Heart right ventricle (tissue), 16 donors: ENCODE results near the gene MASP1. TPM values are rescaled to one million over a fixed set of nuclear protein-coding genes. Genes with fewer than 3 reads are reported as not detected.

Source experiments
- ATAC-seq, 8 donors: fragments of 200-7000 bp; cut with Tn5 transposase; one replicate each; pipeline ENCODE4 v1.9.1; 2020; ENCODE audit warnings: mild to moderate bottlenecking in 8 of 8, moderate library complexity in 8 of 8, moderate number of reproducible peaks in 1 of 8
- DNase-seq, 2 donors: peaks; one replicate each; pipeline ENCODE4 v3.0.0-alpha.2; 2020
- H3K27ac ChIP-seq, 10 donors: fragments of 200-600 bp; sonication (generic) in 2 of 10; one replicate each; pipeline versions ENCODE4 v1.5.0 to v1.8.0; 2020 to 2022; ENCODE audit warnings: mild to moderate bottlenecking in 3 of 10
- H3K27me3 ChIP-seq, 7 donors: fragments of 200-600 bp; one replicate each; pipeline ENCODE4 v1.8.0; 2021 to 2022; ENCODE audit warnings: mild to moderate bottlenecking in 2 of 7
- H3K36me3 ChIP-seq, 9 donors: fragments of 200-600 bp; sonication (generic) in 1 of 9; one replicate each; pipeline versions ENCODE4 v1.5.0 to v1.8.0; 2020 to 2022; ENCODE audit warnings: mild to moderate bottlenecking in 2 of 9
- H3K4me1 ChIP-seq, 9 donors: fragments of 200-600 bp; sonication (generic) in 1 of 9; one replicate each; pipeline versions ENCODE4 v1.5.0 to v1.8.0; 2020 to 2022; ENCODE audit warnings: mild to moderate bottlenecking in 4 of 9
- H3K4me3 ChIP-seq, 10 donors: fragments of 200-600 bp; sonication (generic) in 2 of 10; one replicate each; pipeline versions ENCODE4 v1.5.0 to v1.8.0; 2020 to 2022; ENCODE audit warnings: mild to moderate bottlenecking in 7 of 10, moderate library complexity in 2 of 10
- H3K9me3 ChIP-seq, 11 donors: fragments of 200-600 bp in 10 of 11; sonication (generic) in 2 of 11; one replicate each; pipeline versions ENCODE4 v1.5.0 to v1.8.0; 2013 to 2022; ENCODE audit warnings: mild to moderate bottlenecking in 2 of 11, control low read depth in 1 of 11, moderate library complexity in 1 of 11
- CTCF ChIP-seq, 9 donors: fragments of 200-600 bp; sonication (generic) in 2 of 9; IDR thresholded peaks; one replicate each; pipeline versions ENCODE4 v1.5.0 to v1.8.0; 2021 to 2022; ENCODE audit warnings: antibody characterized with exemption in 9 of 9, mild to moderate bottlenecking in 5 of 9, moderate library complexity in 1 of 9
- WGBS, 2 donors: extraction: QIAGEN DNeasy Blood & Tissue Kit; methylation state at CpG; one replicate each; pipeline ENCODE4 v1.1.7; 2013; ENCODE audit warnings: inconsistent platforms in 1 of 2; 5-methylcytosine and 5-hydroxymethylcytosine counted together
- intact Hi-C, 10 donors: fragments of 100-400 bp; cut with DNase I; formaldehyde crosslinking; loops; one replicate each; pipeline versions ENCODE4 v1.11.1 to v1.14.2; 2022
- polyA plus RNA-seq, 2 donors: library from polyadenylated mRNA; stranded (reverse); fragments of 200-250 nt; gene quantifications; one replicate each; pipeline ENCODE4 v1.2.3, GENCODE V29; 2013
- total RNA-seq, 10 donors: library from RNA; stranded (reverse); fragmentation: NEBNext Ultra II Directional in 3 of 10; extraction: Animal tissue kit (Norgen Biotek cat#: 25700) in 3 of 10; gene quantifications; one replicate each; pipeline versions ENCODE4 v1.2.1 to v1.2.4, GENCODE V29; 2021 to 2023
- donor health status: Arrhythmogenic right ventricular cardiomyopathy.
- donor health status: ischemic (EF 13 %, LVEDD 7.1; RV severe dilation, severe dysfunction).
- donor health status: healthy with polysubstance abuse.
- donor health status: DM: no; HTN: yes; CAD: no.
- donor health status: DM: no; HTN: no; CAD: no.
- donor health status: ischemic (EF 25% LVEDD 6.9; RV normal size, moderate dysfunction).
- donor health status: ischemic (EF 25% LVEDD 5.7; RV mildly dilated, moderate dysfunction).
- donor health status: healthy.
- donor health status: DM: yes; HTN: yes; CAD: no.
- donor health status: Ischemic cardiomyopathy.
- donor health status: ischemic (EF 35%, LVEDD 5.7; RV mildly dilated, moderate dysfunction).
- donor health status: nonischemic (EF 11% LVEDD 7.7; RV severe dilation, severe dysfunction).
- donor health status: DM: yes; HTN: yes; CAD: no.
- donor health status: PGD.
- donor health status: ischemic (EF 29% LVEDD 5.4; RV normal size, mild dysfunction).
- donor health status: nonischemic (EF 23%, LVEDD 6.1; RV moderate dilation, normal function).

The MASP1 gene
- total and polyA plus RNA-seq, 12 donors, result 51.5 to 274 (median 211) TPM

GRCh38 chr3:187281191-187281714 lies 10.3 kb downstream of the MASP1 start:
- 69 to 75% methylated on average over 4 of the region's 4 CpGs for WGBS, 2 donors
- H3K27me3 ChIP-seq, result no peaks in the 10 kb centered on the region
- peaks cover 0 to 44% (median 0%) of the 10 kb centered on the region in 9 donors for H3K36me3 ChIP-seq
- TF ChIP-seq CTCF (IDR thresholded peaks at IDR 0.05), result no peak
- H3K4me3 ChIP-seq, result no peak overlapping the region
- no peaks in the 10 kb centered on the region for H3K9me3 ChIP-seq
- ATAC-seq (peak in 2 of 8 donors; percentile 47 to 61), DNase-seq (no peak)
- intact Hi-C loops, result no loop called here
- H3K4me1 ChIP-seq, result peaks cover 0 to 18% (median 0%) of the 10 kb centered on the region in 9 donors
- H3K27ac ChIP-seq, result no peak overlapping the region

- no peak for TF ChIP-seq CTCF (IDR thresholded peaks at IDR 0.05)
- ATAC-seq (no peak), DNase-seq (no peak)
- intact Hi-C loops, result no loop called here
- Histone ChIP-seq H3K9me3 (no peaks in the 10 kb centered on the region), H3K27ac (no peak overlapping the region), H3K4me3 (no peak overlapping the region), H3K27me3 (no peaks in the 10 kb centered on the region), H3K36me3 (peaks cover 0 to 41% (median 0%) of the 10 kb centered on the region in 9 donors), H3K4me1 (peaks cover 0 to 16% (median 0%) of the 10 kb centered on the region in 9 donors)
- WGBS, 2 donors, result 73 to 82% methylated on average over 1 of the region's 1 CpG
Observed at GRCh38 chr3:187280644-187281043, 10.9 kb downstream of the MASP1 start.

GRCh38 chr3:187277129-187277462 lies 14.4 kb downstream of the MASP1 start:
- peaks cover 0 to 16% (median 0%) of the 10 kb centered on the region in 9 donors for H3K4me1 ChIP-seq
- H3K27me3 ChIP-seq, result no peaks in the 10 kb centered on the region
- ATAC-seq (no peak), DNase-seq (no peak)
- H3K27ac ChIP-seq, result no peak overlapping the region
- 72 to 86% methylated on average over 1 of the region's 1 CpG for WGBS, 2 donors
- intact Hi-C loops, result no loop called here
- H3K4me3 ChIP-seq, result no peak overlapping the region
- TF ChIP-seq CTCF (IDR thresholded peaks at IDR 0.05), result no peak
- peaks cover 0 to 17% (median 0%) of the 10 kb centered on the region in 9 donors for H3K36me3 ChIP-seq
- H3K9me3 ChIP-seq, result no peaks in the 10 kb centered on the region

DNA sequence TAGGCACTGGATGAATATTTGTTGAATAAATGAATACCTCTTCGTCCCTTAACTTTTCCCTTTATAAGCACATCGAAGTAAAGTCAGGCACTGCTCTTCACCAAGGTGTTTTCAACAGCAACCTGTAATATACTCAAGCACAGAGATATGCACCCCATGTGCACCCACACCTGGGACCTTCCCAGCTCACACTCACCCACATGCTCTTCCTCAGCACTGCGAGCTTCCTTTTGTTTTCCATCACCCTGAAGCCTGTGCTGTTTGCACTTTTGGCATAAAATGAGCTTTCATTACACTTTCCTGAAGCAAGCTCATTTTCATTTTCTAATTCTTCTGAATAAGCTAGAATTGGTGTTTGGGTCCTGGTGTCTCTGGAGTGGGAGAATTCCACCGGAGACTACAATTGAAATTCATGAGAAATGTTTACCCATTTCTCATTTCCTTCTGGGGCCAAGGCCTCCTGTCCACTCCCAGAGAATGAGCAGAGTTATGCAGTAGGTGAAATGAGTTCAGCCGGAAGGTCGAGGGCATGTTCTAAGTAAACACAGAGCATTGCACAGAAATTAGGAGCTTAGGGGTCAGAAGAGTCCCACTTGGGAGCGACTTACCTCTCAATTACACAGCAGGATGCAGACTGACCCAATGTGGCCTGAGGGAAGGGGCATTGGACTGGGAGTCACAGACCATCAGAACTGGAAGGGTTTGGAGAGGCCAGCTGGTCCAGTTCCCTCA lies 15.0 kb downstream of the MASP1 start:
- no peak for DNase-seq
- peaks cover 0 to 17% (median 0%) of the 10 kb centered on the region in 9 donors for H3K36me3 ChIP-seq
- H3K27me3 ChIP-seq, result no peaks in the 10 kb centered on the region
- H3K27ac ChIP-seq, result no peak overlapping the region
- TF ChIP-seq CTCF (IDR thresholded peaks at IDR 0.05), result no peak
- no peak for ATAC-seq
- intact Hi-C loops, result no loop called here
- no peaks in the 10 kb centered on the region for H3K9me3 ChIP-seq
- 69 to 73% methylated on average over 7 of the region's 7 CpGs for WGBS, 2 donors
- no peak overlapping the region for H3K4me3 ChIP-seq
- peaks cover 0 to 16% (median 0%) of the 10 kb centered on the region in 9 donors for H3K4me1 ChIP-seq
